Liver (tissue), 9 donors: ENCODE results near the gene MKI67. TPM values are rescaled to one million over a fixed set of nuclear protein-coding genes. Genes with fewer than 3 reads are reported as not detected.

Source experiments
- DNase-seq: peaks from one replicate; pipeline ENCODE4 v3.0.0-alpha.2; 2017; ENCODE audit warnings: low spot score
- H3K27ac ChIP-seq, 2 donors: one replicate each; pipeline ENCODE4 v1.7.0; 2013; ENCODE audit warnings: inconsistent platforms in 2 of 2, low read length in 2 of 2, control low read depth in 1 of 2, low read depth in 1 of 2, mild to moderate bottlenecking in 1 of 2
- H3K27me3 ChIP-seq, 4 donors: one replicate each; pipeline versions ENCODE4 v1.6.1 to v1.7.0; 2013; ENCODE audit warnings: low read length in 3 of 4, inconsistent platforms in 1 of 4, mild to moderate bottlenecking in 1 of 4, moderate library complexity in 1 of 4; ENCODE audit not compliant: control insufficient read depth in 4 of 4, insufficient read depth in 4 of 4
- H3K36me3 ChIP-seq, 4 donors: one replicate each; pipeline versions ENCODE4 v1.6.1 to v1.7.0; 2013; ENCODE audit warnings: low read length in 3 of 4, mild to moderate bottlenecking in 3 of 4, low read depth in 1 of 4, moderate library complexity in 1 of 4; ENCODE audit not compliant: control insufficient read depth in 4 of 4, insufficient read depth in 3 of 4
- H3K4me1 ChIP-seq, 4 donors: one replicate each; pipeline versions ENCODE4 v1.6.1 to v1.7.0; 2013; ENCODE audit warnings: low read length in 3 of 4, mild to moderate bottlenecking in 3 of 4, moderate library complexity in 1 of 4; ENCODE audit not compliant: control insufficient read depth in 4 of 4, insufficient read depth in 4 of 4
- H3K4me3 ChIP-seq, 3 donors: one replicate each; pipeline versions ENCODE4 v1.6.1 to v1.7.0; 2013; ENCODE audit warnings: low read length in 3 of 3, control low read depth in 1 of 3, low read depth in 1 of 3, mild to moderate bottlenecking in 1 of 3
- H3K9ac ChIP-seq, 2 donors: one replicate each; pipeline ENCODE4 v1.7.0; 2013; ENCODE audit warnings: low read length in 2 of 2, mild to moderate bottlenecking in 2 of 2, moderate library complexity in 2 of 2, control low read depth in 1 of 2, low read depth in 1 of 2
- H3K9me3 ChIP-seq, 4 donors: one replicate each; pipeline versions ENCODE4 v1.6.1 to v1.7.0; 2013; ENCODE audit warnings: low read length in 3 of 4; ENCODE audit not compliant: control insufficient read depth in 4 of 4
- EGR1 ChIP-seq, 2 donors: IDR thresholded peaks; 2 replicates each; pipeline ENCODE4 v1.6.1; 2016 to 2018; ENCODE audit warnings: antibody characterized with exemption in 2 of 2, low read depth in 2 of 2
- FOXA1 ChIP-seq: IDR thresholded peaks from 2 replicates; pipeline ENCODE4 v1.6.1; 2016; ENCODE audit warnings: antibody characterized with exemption
- FOXA2 ChIP-seq: IDR thresholded peaks from 2 replicates; pipeline ENCODE4 v1.6.1; 2016; ENCODE audit warnings: antibody characterized with exemption
- GABPA ChIP-seq, 2 donors: IDR thresholded peaks in 1 of 2; conservative IDR thresholded peaks in 1 of 2; 2 replicates each; pipeline ENCODE4 v1.6.1; 2016; ENCODE audit warnings: antibody characterized with exemption in 2 of 2, mild to moderate bottlenecking in 1 of 2, moderate library complexity in 1 of 2
- HNF4A ChIP-seq, 2 donors: conservative IDR thresholded peaks; 2 replicates each; pipeline ENCODE4 v1.6.1; 2016; ENCODE audit warnings: antibody characterized with exemption in 2 of 2, mild to moderate bottlenecking in 2 of 2
- HNF4G ChIP-seq: IDR thresholded peaks from 2 replicates; pipeline ENCODE4 v1.6.1; 2016; ENCODE audit warnings: antibody characterized with exemption
- NR2F2 ChIP-seq: IDR thresholded peaks from 2 replicates; pipeline ENCODE4 v1.6.1; 2016; ENCODE audit warnings: antibody characterized with exemption
- RAD21 ChIP-seq, 2 donors: IDR thresholded peaks; 2 replicates each; pipeline ENCODE4 v1.6.1; 2016; ENCODE audit warnings: antibody characterized with exemption in 2 of 2, mild to moderate bottlenecking in 2 of 2
- RXRA ChIP-seq, 2 donors: IDR thresholded peaks; 2 replicates each; pipeline ENCODE4 v1.6.1; 2017 to 2018; ENCODE audit warnings: antibody characterized with exemption in 2 of 2, mild to moderate bottlenecking in 1 of 2
- SP1 ChIP-seq: IDR thresholded peaks from 2 replicates; pipeline ENCODE4 v1.6.1; 2018; ENCODE audit warnings: antibody characterized with exemption, mild to moderate bottlenecking
- TAF1 ChIP-seq: conservative IDR thresholded peaks from 2 replicates; pipeline ENCODE4 v1.6.1; 2016; ENCODE audit warnings: antibody characterized with exemption, mild to moderate bottlenecking
- YY1 ChIP-seq: IDR thresholded peaks from 2 replicates; pipeline ENCODE4 v1.6.1; 2016; ENCODE audit warnings: antibody characterized with exemption, mild to moderate bottlenecking
- WGBS: extraction: QIAGEN DNeasy Blood & Tissue Kit; methylation state at CpG from one replicate; pipeline ENCODE4 v1.1.7; 2013; 5-methylcytosine and 5-hydroxymethylcytosine counted together
- polyA plus RNA-seq, 2 donors: library from polyadenylated mRNA; stranded (reverse) in 1 of 2; unstranded in 1 of 2; fragments of 200-250 nt in 1 of 2; fragments of >200 nt in 1 of 2; fragmentation: Nextera tagmentation in 1 of 2; extraction: Ambion mirVana in 1 of 2; gene quantifications; one replicate each; pipeline versions ENCODE4 v1.2.1 to v1.2.3, GENCODE V29; 2013 to 2015
- total RNA-seq, 2 donors: library from RNA; depleted of rRNA; stranded (reverse); fragments of >200 nt; gene quantifications; one replicate each; pipeline ENCODE4 v1.2.3, GENCODE V29; 2014
- TF ChIP-seq, protein P1 (sequence below): IDR thresholded peaks from 2 replicates; pipeline ENCODE4 v1.6.1; 2016; ENCODE audit warnings: antibody characterized with exemption
- TF ChIP-seq, protein P2 (sequence below): IDR thresholded peaks from 2 replicates; pipeline ENCODE4 v1.6.1; 2016; ENCODE audit warnings: antibody characterized with exemption
- TF ChIP-seq, protein P3 (sequence below): IDR thresholded peaks from 2 replicates; pipeline ENCODE4 v1.6.1; 2016; ENCODE audit warnings: antibody characterized with exemption
- donor health status: healthy.
- donor health status: healthy.
- donor health status: healthy.
- donor health status: healthy.
- donor health status: healthy.

The MKI67 gene
- total and polyA plus RNA-seq, 4 donors = 0.25 to 54.5 (median 1.1) TPM

DNA sequence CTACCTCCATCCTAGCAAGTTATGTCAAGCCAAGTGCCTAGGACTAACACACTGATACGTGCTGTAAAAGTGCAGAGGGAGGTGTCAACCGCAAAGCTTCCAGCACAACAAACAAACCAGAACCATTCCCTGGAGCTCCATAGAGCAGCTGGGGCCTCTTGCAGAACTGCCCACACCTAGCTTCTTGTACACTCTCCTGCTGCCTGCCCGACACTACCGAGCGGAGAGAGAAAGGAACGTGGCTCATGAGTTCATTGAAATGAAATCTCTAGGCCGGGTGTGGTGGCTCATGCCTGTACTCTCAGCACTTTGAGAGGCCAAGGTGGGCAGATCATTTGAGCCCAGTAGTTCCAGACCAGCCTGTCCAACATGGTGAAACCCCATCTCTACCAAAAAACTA, 73.5 kb downstream of the MKI67 start:
- DNase-seq = no peak
- no peak overlapping the region for H3K4me3 ChIP-seq
- TF ChIP-seq FOXA2 = no peak
- H3K9me3 ChIP-seq = no peaks in the 10 kb centered on the region
- no peaks in the 10 kb centered on the region for H3K4me1 ChIP-seq
- no peak overlapping the region for H3K27ac ChIP-seq
- H3K27me3 ChIP-seq = no peaks in the 10 kb centered on the region
- 95% methylated on average over 7 of the region's 7 CpGs for WGBS
- no peak overlapping the region for H3K9ac ChIP-seq
- H3K36me3 ChIP-seq = peaks cover 0 to 3% (median under 1%) of the 10 kb centered on the region in 4 donors

DNA sequence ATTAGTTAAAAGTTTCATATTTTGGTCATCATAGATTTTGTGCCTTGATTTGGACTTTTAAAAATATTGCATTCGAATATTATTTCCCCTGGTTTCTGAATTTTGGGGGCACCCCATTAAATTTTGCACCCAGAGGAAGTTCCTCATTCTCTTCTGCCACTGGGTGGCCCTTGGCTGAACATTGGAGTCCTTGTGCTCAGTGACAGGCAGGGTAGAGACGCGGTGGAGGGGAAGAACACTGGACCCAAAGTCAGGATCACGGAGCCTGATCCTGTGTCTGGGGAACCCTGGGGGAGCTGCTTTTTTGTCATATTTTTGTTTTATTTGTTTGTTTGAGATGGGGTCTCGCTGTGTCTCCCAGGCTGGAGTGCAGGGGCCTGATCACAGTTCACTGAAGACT, 74.7 kb downstream of the MKI67 start:
- H3K36me3 ChIP-seq = peaks cover 0 to 3% (median under 1%) of the 10 kb centered on the region in 4 donors
- H3K27me3 ChIP-seq = no peaks in the 10 kb centered on the region
- TF ChIP-seq GABPA (IDR thresholded peaks at IDR 0.05 in 1 of 2, conservative IDR thresholded peaks at IDR 0.05 in 1 of 2) (no peak), TAF1 (no peak), YY1 (no peak), HNF4G (no peak), HNF4A (conservative IDR thresholded peaks at IDR 0.05) (no peak), RAD21 (IDR thresholded peaks at IDR 0.05) (no peak), FOXA1 (no peak), SP1 (no peak), FOXA2 (no peak), RXRA (IDR thresholded peaks at IDR 0.05) (no peak), EGR1 (IDR thresholded peaks at IDR 0.05; ENCODE audit: low read depth in 2 of 2) (no peak), NR2F2 (no peak)
- TF ChIP-seq, protein P1, sequence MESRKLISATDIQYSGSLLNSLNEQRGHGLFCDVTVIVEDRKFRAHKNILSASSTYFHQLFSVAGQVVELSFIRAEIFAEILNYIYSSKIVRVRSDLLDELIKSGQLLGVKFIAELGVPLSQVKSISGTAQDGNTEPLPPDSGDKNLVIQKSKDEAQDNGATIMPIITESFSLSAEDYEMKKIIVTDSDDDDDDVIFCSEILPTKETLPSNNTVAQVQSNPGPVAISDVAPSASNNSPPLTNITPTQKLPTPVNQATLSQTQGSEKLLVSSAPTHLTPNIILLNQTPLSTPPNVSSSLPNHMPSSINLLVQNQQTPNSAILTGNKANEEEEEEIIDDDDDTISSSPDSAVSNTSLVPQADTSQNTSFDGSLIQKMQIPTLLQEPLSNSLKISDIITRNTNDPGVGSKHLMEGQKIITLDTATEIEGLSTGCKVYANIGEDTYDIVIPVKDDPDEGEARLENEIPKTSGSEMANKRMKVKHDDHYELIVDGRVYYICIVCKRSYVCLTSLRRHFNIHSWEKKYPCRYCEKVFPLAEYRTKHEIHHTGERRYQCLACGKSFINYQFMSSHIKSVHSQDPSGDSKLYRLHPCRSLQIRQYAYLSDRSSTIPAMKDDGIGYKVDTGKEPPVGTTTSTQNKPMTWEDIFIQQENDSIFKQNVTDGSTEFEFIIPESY = no peak
- TF ChIP-seq, protein P2, sequence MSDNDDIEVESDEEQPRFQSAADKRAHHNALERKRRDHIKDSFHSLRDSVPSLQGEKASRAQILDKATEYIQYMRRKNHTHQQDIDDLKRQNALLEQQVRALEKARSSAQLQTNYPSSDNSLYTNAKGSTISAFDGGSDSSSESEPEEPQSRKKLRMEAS = no peak
- TF ChIP-seq, protein P3, sequence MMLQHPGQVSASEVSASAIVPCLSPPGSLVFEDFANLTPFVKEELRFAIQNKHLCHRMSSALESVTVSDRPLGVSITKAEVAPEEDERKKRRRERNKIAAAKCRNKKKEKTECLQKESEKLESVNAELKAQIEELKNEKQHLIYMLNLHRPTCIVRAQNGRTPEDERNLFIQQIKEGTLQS = no peak
- peak overlapping the region in 1 of 2 donors; percentile 14 for H3K27ac ChIP-seq
- no peak overlapping the region for H3K4me3 ChIP-seq
- H3K9ac ChIP-seq = no peak overlapping the region
- H3K4me1 ChIP-seq = peaks cover 0 to under 1% (median 0%) of the 10 kb centered on the region in 4 donors
- no peaks in the 10 kb centered on the region for H3K9me3 ChIP-seq
- 83% methylated on average over 5 of the region's 5 CpGs for whole genome bisulfite sequencing
- no peak for DNase-seq

DNA sequence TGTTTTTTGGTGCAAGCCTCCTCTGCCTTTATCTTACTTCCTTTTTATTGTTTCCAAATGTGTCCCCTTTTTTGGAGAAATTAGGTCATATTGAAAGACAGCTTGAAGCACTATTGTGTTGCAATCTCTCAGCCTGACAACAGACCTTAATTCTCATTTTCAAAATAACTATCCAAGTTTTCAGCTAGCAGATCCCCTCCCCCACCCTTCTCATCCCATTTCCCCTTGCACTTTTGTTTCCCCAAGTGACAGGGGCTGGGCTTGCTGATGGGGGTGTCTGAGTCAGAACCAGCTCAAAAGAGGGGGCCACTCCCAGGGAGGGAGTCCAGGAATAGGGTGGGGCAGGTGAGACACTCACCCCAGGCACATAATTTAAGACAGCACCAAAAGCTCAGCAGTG, 75.3 kb downstream of the MKI67 start:
- Histone ChIP-seq H3K4me3 (no peak overlapping the region), H3K27me3 (no peaks in the 10 kb centered on the region), H3K36me3 (peaks cover 0 to 1% (median under 1%) of the 10 kb centered on the region in 4 donors), H3K27ac (peak overlapping the region in 1 of 2 donors; percentile 75), H3K4me1 (peaks cover 0 to 2% (median 0%) of the 10 kb centered on the region in 4 donors), H3K9ac (no peak overlapping the region), H3K9me3 (no peaks in the 10 kb centered on the region)
- TF ChIP-seq SP1 (no peak), GABPA (IDR thresholded peaks at IDR 0.05 in 1 of 2, conservative IDR thresholded peaks at IDR 0.05 in 1 of 2) (no peak), NR2F2 (no peak), TAF1 (no peak), HNF4A (conservative IDR thresholded peaks at IDR 0.05) (no peak)
- TF ChIP-seq, protein P2 = no peak
- DNase-seq = no peak
